Osteoblast (primary cell): ENCODE data around the gene CALN1. TPM values are rescaled to one million over a fixed set of nuclear protein-coding genes. Genes with fewer than 3 reads are reported as not detected.

ENCODE experiments used
- DNase-seq: peaks from one replicate; pipeline ENCODE4 v3.0.0; 2011; ENCODE audit warnings: low spot score, mixed read lengths; ENCODE audit not compliant: insufficient read length; ENCODE audit errors: missing footprints
- H2AFZ ChIP-seq: 2 replicates; pipeline ENCODE4 v1.6.0; 2011; ENCODE audit warnings: mild to moderate bottlenecking, low read length
- H3K27ac ChIP-seq: 2 replicates; pipeline ENCODE4 v1.5.1; 2011; ENCODE audit warnings: mild to moderate bottlenecking, low read depth, low read length, moderate library complexity
- H3K27me3 ChIP-seq: 2 replicates; pipeline ENCODE4 v1.6.0; 2012; ENCODE audit warnings: mild to moderate bottlenecking, control low read depth, inconsistent platforms, low read length, moderate library complexity; ENCODE audit not compliant: insufficient read depth
- H3K36me3 ChIP-seq: 2 replicates; pipeline ENCODE4 v1.5.1; 2011; ENCODE audit warnings: mild to moderate bottlenecking, low read length, control low read depth, moderate library complexity; ENCODE audit not compliant: insufficient read depth
- H3K4me1 ChIP-seq: 2 replicates; pipeline ENCODE4 v1.5.1; 2011; ENCODE audit warnings: mild to moderate bottlenecking, low read length, control low read depth, moderate library complexity; ENCODE audit not compliant: insufficient read depth
- H3K4me2 ChIP-seq: 2 replicates; pipeline ENCODE4 v1.6.0; 2011; ENCODE audit warnings: mild to moderate bottlenecking, low read length; ENCODE audit not compliant: insufficient read depth
- H3K4me3 ChIP-seq: fragments of 200-600 bp; sonication (generic); 3 replicates; pipeline ENCODE4 v1.5.1; 2012; ENCODE audit warnings: mild to moderate bottlenecking, low read length, inconsistent platforms; ENCODE audit not compliant: insufficient read depth
- H3K79me2 ChIP-seq: 2 replicates; pipeline ENCODE4 v1.6.0; 2012; ENCODE audit warnings: mild to moderate bottlenecking, low read length, control low read depth, inconsistent platforms; ENCODE audit not compliant: insufficient read depth
- H3K9me3 ChIP-seq: 2 replicates; pipeline ENCODE4 v1.5.1; 2011; ENCODE audit warnings: low read depth, low read length, control low read depth
- H4K20me1 ChIP-seq: 2 replicates; pipeline ENCODE4 v1.6.0; 2012; ENCODE audit warnings: mild to moderate bottlenecking, low read length, control low read depth; ENCODE audit not compliant: insufficient read depth
- CTCF ChIP-seq: IDR thresholded peaks from 2 replicates; pipeline ENCODE4 v1.5.1; 2011; ENCODE audit warnings: mild to moderate bottlenecking, low read depth, low read length, moderate library complexity; ENCODE audit errors: extremely low read depth
- total RNA-seq: library from RNA; depleted of rRNA; stranded (reverse); fragments of >200 nt; gene quantifications from 2 replicates; pipeline ENCODE4 v1.2.3, GENCODE V29; 2012

The CALN1 gene
- total RNA-seq, 1 donor, result not detected

GRCh38 chr7:72435925-72436480 is 23.9 kb upstream of the CALN1 start:
- H3K36me3 ChIP-seq, result no peaks in the 10 kb centered on the region
- H3K79me2 ChIP-seq, result no peaks in the 10 kb centered on the region
- TF ChIP-seq CTCF, result no peak
- DNase-seq, result no peak
- no peaks in the 10 kb centered on the region for H3K27me3 ChIP-seq
- no peaks in the 10 kb centered on the region for H4K20me1 ChIP-seq
- H3K4me2 ChIP-seq, result no peak overlapping the region
- no peak overlapping the region for H3K4me3 ChIP-seq
- H3K27ac ChIP-seq, result no peak overlapping the region
- no peaks in the 10 kb centered on the region for H3K4me1 ChIP-seq
- no peaks in the 10 kb centered on the region for H3K9me3 ChIP-seq
- no peak overlapping the region for H2AFZ ChIP-seq

GRCh38 chr7:72435366-72435765 is 23.2 kb upstream of the CALN1 start:
- Histone ChIP-seq H3K36me3 (no peaks in the 10 kb centered on the region), H3K27me3 (no peaks in the 10 kb centered on the region), H3K4me3 (no peak overlapping the region), H3K9me3 (no peaks in the 10 kb centered on the region), H4K20me1 (no peaks in the 10 kb centered on the region), H3K27ac (no peak overlapping the region), H3K4me1 (no peaks in the 10 kb centered on the region), H2AFZ (no peak overlapping the region), H3K79me2 (no peaks in the 10 kb centered on the region), H3K4me2 (no peak overlapping the region)
- TF ChIP-seq CTCF, result no peak
- no peak for DNase-seq

GRCh38 chr7:72430531-72430930 is 18.4 kb upstream of the CALN1 start:
- Histone ChIP-seq H3K27ac (no peak overlapping the region), H3K36me3 (no peaks in the 10 kb centered on the region), H2AFZ (no peak overlapping the region), H3K27me3 (no peaks in the 10 kb centered on the region), H3K9me3 (no peaks in the 10 kb centered on the region), H3K4me1 (no peaks in the 10 kb centered on the region), H4K20me1 (no peaks in the 10 kb centered on the region), H3K4me2 (no peak overlapping the region), H3K79me2 (no peaks in the 10 kb centered on the region), H3K4me3 (no peak overlapping the region)
- no peak for TF ChIP-seq CTCF
- no peak for DNase-seq

- no peak for TF ChIP-seq CTCF
- no peak overlapping the region for H2AFZ ChIP-seq
- no peak overlapping the region for H3K27ac ChIP-seq
- no peaks in the 10 kb centered on the region for H3K36me3 ChIP-seq
- no peak overlapping the region for H3K4me3 ChIP-seq
- no peaks in the 10 kb centered on the region for H3K79me2 ChIP-seq
- H4K20me1 ChIP-seq, result no peaks in the 10 kb centered on the region
- H3K4me2 ChIP-seq, result no peak overlapping the region
- H3K27me3 ChIP-seq, result no peaks in the 10 kb centered on the region
- H3K4me1 ChIP-seq, result no peaks in the 10 kb centered on the region
- no peaks in the 10 kb centered on the region for H3K9me3 ChIP-seq
- DNase-seq, result no peak
These were observed 17.2 kb upstream of the CALN1 start for GRCh38 chr7:72429316-72429715.
